ENCODE data around the gene DNASE1L1. TPM values are rescaled to one million over a fixed set of nuclear protein-coding genes. Genes with fewer than 3 reads are reported as not detected.

Gene DNASE1L1
- total RNA-seq, 1 experiment from 2014 or later: 16.2 TPM

DNA sequence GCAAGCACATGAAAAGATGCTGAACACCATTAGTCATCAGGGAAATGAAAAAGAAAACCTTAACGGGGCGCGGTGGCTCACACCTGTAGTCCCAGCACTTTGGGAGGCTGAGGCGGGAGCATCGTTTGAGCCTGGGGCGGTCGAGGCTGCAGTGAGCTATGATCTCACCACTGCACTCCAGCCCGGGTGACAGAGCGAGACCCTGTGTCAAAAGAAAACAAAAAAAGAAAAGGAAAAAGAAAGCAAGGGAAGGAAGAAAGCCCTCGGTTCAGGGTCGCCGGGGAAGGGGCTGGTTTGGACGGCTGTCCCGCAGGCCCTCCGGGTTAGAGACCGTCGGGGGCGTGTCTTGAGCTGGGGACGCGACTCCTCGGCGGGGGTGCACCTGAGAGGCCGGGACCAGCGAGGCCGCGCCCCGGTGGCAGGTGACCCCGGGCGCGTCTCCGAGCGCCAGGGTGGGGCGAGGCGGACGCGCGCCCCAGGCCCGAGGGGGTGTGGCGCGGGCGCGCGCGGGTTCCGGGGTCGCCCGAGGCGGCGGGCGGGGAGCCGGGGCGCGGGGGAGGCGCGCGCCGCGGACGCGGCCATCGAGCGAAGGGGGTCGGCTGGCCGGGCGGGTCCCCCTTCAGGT, 48.5 kb upstream of the DNASE1L1 start (continued):
- TF ChIP-seq, protein P1, sequence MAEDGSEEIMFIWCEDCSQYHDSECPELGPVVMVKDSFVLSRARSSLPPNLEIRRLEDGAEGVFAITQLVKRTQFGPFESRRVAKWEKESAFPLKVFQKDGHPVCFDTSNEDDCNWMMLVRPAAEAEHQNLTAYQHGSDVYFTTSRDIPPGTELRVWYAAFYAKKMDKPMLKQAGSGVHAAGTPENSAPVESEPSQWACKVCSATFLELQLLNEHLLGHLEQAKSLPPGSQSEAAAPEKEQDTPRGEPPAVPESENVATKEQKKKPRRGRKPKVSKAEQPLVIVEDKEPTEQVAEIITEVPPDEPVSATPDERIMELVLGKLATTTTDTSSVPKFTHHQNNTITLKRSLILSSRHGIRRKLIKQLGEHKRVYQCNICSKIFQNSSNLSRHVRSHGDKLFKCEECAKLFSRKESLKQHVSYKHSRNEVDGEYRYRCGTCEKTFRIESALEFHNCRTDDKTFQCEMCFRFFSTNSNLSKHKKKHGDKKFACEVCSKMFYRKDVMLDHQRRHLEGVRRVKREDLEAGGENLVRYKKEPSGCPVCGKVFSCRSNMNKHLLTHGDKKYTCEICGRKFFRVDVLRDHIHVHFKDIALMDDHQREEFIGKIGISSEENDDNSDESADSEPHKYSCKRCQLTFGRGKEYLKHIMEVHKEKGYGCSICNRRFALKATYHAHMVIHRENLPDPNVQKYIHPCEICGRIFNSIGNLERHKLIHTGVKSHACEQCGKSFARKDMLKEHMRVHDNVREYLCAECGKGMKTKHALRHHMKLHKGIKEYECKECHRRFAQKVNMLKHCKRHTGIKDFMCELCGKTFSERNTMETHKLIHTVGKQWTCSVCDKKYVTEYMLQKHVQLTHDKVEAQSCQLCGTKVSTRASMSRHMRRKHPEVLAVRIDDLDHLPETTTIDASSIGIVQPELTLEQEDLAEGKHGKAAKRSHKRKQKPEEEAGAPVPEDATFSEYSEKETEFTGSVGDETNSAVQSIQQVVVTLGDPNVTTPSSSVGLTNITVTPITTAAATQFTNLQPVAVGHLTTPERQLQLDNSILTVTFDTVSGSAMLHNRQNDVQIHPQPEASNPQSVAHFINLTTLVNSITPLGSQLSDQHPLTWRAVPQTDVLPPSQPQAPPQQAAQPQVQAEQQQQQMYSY (CRISPR knock-in tag; IDR thresholded peaks at IDR 0.05): no peak
- TF ChIP-seq, protein P2, sequence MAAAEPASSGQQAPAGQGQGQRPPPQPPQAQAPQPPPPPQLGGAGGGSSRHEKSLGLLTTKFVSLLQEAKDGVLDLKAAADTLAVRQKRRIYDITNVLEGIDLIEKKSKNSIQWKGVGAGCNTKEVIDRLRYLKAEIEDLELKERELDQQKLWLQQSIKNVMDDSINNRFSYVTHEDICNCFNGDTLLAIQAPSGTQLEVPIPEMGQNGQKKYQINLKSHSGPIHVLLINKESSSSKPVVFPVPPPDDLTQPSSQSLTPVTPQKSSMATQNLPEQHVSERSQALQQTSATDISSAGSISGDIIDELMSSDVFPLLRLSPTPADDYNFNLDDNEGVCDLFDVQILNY (CRISPR knock-in tag; IDR thresholded peaks at IDR 0.05): no peak

DNA sequence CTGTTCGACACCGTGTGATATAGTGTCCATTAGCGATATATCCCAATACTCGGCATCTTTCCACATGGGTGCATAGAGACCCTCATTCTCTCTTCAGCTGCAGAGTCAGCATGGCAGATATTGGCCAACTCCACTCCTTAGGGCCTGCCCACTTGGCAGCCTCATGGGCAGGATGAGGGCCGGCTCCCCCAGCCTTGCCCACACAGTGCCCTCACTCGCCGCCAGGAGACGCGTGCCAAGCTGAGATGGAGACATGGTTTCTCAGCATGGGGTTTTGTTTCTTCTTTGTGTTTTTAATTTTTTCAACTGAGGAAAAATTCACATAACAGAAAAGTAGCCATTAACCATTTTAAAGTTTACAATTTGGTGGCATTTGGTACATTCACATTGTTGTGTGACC, 43.8 kb upstream of the DNASE1L1 start:
- Mint-ChIP-seq H3K4me3 (no peak overlapping the region), H3K36me3 (peaks cover 6% of the 10 kb centered on the region), H3K27me3 (ENCODE audit: low read depth) (peaks cover 15% of the 10 kb centered on the region), H3K4me1 (no peaks in the 10 kb centered on the region), H3K27ac (no peak overlapping the region), H3K9me3 (no peaks in the 10 kb centered on the region)
- ChIA-PET CTCF (interaction anchor here (1.0 kb wide), 1 partner anchor 28 kb away, joined by 5 read pairs; no protein-coding TSS in a partner anchor), POLR2A (no interaction called here)
- DNase-seq (ENCODE audit: low spot score) (no peak), ATAC-seq (no peak)
- TF ChIP-seq GRHL2 (CRISPR knock-in tag; IDR thresholded peaks at IDR 0.05; ENCODE audit: insufficient replicate concordance, severe bottlenecking) (no peak), MXD4 (CRISPR knock-in tag; IDR thresholded peaks at IDR 0.05; ENCODE audit: borderline replicate concordance) (no peak), OVOL2 (CRISPR knock-in tag; IDR thresholded peaks at IDR 0.05; ENCODE audit: borderline replicate concordance) (no peak), KAT7 (CRISPR knock-in tag; IDR thresholded peaks at IDR 0.05; ENCODE audit: borderline replicate concordance) (no peak), SMAD3 (CRISPR knock-in tag; IDR thresholded peaks at IDR 0.05; ENCODE audit: borderline replicate concordance) (no peak)
- TF ChIP-seq, protein P3, sequence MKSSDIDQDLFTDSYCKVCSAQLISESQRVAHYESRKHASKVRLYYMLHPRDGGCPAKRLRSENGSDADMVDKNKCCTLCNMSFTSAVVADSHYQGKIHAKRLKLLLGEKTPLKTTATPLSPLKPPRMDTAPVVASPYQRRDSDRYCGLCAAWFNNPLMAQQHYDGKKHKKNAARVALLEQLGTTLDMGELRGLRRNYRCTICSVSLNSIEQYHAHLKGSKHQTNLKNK (CRISPR knock-in tag; IDR thresholded peaks at IDR 0.05): no peak
- TF ChIP-seq, protein P4, sequence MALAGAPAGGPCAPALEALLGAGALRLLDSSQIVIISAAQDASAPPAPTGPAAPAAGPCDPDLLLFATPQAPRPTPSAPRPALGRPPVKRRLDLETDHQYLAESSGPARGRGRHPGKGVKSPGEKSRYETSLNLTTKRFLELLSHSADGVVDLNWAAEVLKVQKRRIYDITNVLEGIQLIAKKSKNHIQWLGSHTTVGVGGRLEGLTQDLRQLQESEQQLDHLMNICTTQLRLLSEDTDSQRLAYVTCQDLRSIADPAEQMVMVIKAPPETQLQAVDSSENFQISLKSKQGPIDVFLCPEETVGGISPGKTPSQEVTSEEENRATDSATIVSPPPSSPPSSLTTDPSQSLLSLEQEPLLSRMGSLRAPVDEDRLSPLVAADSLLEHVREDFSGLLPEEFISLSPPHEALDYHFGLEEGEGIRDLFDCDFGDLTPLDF (CRISPR knock-in tag; IDR thresholded peaks at IDR 0.05): no peak

DNA sequence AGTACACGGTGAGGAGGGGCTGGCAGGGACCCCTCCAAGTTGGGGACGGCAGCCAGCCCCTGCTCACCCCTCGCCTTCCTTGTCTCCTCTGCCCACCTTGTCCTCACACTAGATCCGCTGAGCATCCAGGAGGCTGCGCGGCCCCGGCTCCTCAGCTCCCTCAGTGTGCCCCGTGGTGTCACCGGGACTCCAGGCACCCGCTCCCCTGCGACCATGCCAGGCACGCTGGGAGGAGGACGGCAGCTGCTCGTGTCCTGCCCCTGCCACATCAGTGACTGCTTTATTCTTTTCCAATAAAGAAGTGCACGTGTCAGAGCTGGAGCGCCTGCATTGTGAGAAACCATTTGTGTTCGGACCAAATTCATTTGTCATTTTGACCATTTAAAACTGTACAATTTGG, 41.3 kb upstream of the DNASE1L1 start:
- H3K9me3 Mint-ChIP-seq: no peaks in the 10 kb centered on the region
- TF ChIP-seq SOX15 (CRISPR knock-in tag; IDR thresholded peaks at IDR 0.05): no peak
- no peak for TF ChIP-seq ELF4 (CRISPR knock-in tag; IDR thresholded peaks at IDR 0.05; ENCODE audit: low read depth)
- TF ChIP-seq ZNF219 (CRISPR knock-in tag; IDR thresholded peaks at IDR 0.05; ENCODE audit: borderline replicate concordance): no peak
- no peak for TF ChIP-seq OVOL2 (CRISPR knock-in tag; IDR thresholded peaks at IDR 0.05; ENCODE audit: borderline replicate concordance)
- no peak for TF ChIP-seq MYBL2 (CRISPR knock-in tag; IDR thresholded peaks at IDR 0.05)
- no peak for TF ChIP-seq NFYB (CRISPR knock-in tag; conservative IDR thresholded peaks at IDR 0.05; ENCODE audit: low read depth)
- TF ChIP-seq JAZF1 (CRISPR knock-in tag; IDR thresholded peaks at IDR 0.05): no peak
- TF ChIP-seq EMX1 (CRISPR knock-in tag; IDR thresholded peaks at IDR 0.05): no peak
- TF ChIP-seq, protein P5, sequence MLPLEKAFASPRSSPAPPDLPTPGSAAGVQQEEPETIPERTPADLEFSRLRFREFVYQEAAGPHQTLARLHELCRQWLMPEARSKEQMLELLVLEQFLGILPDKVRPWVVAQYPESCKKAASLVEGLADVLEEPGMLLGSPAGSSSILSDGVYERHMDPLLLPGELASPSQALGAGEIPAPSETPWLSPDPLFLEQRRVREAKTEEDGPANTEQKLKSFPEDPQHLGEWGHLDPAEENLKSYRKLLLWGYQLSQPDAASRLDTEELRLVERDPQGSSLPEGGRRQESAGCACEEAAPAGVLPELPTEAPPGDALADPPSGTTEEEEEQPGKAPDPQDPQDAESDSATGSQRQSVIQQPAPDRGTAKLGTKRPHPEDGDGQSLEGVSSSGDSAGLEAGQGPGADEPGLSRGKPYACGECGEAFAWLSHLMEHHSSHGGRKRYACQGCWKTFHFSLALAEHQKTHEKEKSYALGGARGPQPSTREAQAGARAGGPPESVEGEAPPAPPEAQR (CRISPR knock-in tag; IDR thresholded peaks at IDR 0.05): no peak
- TF ChIP-seq, protein P6, sequence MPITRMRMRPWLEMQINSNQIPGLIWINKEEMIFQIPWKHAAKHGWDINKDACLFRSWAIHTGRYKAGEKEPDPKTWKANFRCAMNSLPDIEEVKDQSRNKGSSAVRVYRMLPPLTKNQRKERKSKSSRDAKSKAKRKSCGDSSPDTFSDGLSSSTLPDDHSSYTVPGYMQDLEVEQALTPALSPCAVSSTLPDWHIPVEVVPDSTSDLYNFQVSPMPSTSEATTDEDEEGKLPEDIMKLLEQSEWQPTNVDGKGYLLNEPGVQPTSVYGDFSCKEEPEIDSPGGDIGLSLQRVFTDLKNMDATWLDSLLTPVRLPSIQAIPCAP (CRISPR knock-in tag; IDR thresholded peaks at IDR 0.05): no peak
- TF ChIP-seq HMGA2 (CRISPR knock-in tag; IDR thresholded peaks at IDR 0.05): no peak
- TF ChIP-seq JUN (CRISPR knock-in tag; IDR thresholded peaks at IDR 0.05): no peak
- TF ChIP-seq ZNF416 (CRISPR knock-in tag; IDR thresholded peaks at IDR 0.05): no peak
- no peak for TF ChIP-seq GABPB1 (CRISPR knock-in tag; IDR thresholded peaks at IDR 0.05)
- H3K36me3 Mint-ChIP-seq: peaks cover 6% of the 10 kb centered on the region

More for the DNA sequence above, 41.3 kb upstream of the DNASE1L1 start:
- CTCF ChIA-PET: no interaction called here
- DNase-seq (ENCODE audit: low spot score) (no peak), ATAC-seq (no peak)
- Mint-ChIP-seq H3K4me3 (no peak overlapping the region), H3K27ac (no peak overlapping the region), H3K27me3 (ENCODE audit: low read depth) (peaks cover 6% of the 10 kb centered on the region; the same call in 1 of the 2 replicates), H3K4me1 (no peaks in the 10 kb centered on the region)
- POLR2A ChIA-PET: no interaction called here

Measured in WTC11 (cell line).